GM19240 (cell line): ENCODE data around the gene OBP2B.

Source experiments
- DNase-seq: peaks from one replicate; pipeline ENCODE4 v3.0.0; 2011; ENCODE audit warnings: low spot score; ENCODE audit not compliant: insufficient read length

The OBP2B gene

DNA sequence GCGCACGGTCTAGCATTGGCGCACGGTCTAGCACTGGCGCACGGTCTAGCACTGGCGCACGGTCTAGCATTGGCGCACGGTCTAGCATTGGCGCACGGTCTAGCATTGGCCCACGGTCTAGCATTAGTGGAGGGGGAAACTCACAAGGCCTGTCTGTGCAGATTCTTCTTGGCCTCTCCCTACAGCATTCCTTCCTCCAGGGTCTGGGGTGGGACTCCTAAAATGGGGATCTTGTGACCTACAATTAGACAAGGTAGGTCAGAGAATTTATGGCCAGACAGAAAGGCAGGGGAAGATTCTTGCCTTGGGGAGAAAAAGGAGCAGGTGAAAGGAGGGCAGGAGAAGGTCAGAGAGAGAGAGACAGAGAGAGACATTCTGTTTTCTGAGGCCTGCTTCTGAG, 39.9 kb downstream of the OBP2B start:
- no peak for DNase-seq

DNA sequence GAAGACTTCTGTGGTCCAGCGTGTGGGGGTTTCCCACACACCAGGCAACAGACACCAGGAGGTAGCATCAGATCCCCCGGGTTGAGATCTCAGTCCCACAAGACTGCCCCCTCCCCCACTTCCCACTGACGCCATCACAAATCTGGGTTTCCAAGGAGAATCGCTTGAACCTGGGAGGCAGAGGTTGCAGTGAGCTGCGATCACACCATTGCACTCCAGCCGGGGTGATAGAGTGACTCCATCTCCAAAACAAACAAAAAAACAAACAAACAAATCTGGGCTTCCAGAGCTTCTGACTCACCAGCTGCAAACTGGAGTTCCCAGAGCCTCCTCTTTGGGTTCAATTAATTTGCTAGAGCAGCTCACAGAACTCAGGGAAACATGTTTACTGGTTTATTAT, 40.6 kb downstream of the OBP2B start:
- DNase-seq: no peak

DNA sequence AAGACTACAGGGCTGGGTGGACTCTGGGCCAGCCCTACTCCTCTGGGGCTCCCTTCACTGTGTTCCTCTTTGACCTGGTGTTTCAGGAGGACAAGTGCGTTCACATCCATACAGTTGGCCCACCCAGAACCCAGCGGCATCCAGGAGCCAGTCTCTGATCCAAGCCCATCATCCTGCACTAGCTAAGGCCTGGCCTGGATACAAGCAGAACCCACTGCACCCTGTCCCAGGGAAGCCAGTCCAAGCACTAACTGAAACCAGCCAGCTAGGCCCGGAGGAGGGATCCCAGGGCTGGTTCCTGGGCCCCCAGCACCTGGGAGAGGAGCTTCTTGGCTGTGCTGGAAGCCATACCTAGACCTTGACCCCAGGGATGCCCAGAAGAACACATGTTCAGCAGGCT, 41.3 kb downstream of the OBP2B start:
- DNase-seq: no peak

DNA sequence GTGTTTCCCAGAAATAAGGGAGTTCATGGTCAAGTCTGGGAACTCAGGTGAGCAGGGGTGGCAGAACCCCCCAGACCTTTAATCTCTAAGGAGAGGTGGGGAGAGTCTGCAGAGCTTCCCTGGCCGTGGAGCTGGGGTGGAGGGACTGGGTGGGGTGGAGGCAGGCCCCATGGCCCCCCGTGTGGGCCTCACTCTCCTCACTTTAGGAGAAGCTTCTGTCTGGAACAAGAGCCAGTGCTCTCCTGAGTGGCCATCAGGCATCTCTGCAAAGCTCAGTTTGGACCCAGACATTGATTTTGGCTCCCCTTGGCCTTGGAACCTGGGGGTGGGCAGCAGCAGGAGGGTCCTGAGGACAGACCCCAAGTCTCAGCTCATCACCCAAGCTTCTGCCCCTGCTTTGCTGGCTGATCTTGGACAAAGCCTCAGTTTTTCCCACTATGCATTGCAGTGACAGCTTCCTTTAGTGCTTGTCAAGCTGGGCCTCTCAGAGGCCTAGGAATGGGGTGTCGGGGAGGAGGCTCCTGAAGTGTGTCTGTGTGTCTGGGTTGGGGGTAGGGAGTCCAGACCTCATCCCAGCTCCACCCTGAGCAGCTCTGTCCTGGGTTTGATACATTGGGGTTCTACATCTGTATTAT, 41.8 kb downstream of the OBP2B start:
- DNase-seq: no peak

DNA sequence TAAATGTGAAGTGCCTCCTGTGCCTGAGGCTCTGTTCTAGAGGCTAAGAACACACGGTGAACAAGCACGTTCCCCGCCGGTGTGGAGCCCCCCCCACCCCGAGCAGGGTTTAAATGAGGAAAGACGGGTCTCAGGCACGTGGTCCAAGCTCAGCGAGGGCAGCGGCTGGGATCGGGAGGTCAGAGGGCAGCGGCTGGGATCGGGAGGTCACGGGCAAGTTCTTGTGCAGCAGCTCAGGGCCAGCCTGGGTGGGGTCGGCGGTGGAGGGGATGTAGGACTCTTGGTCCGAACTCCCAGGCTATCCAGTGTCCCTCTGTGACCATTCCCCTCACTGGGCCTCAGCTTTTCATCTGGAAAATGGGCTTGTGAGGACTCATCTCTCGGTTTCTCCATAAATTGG, 42.7 kb downstream of the OBP2B start:
- DNase-seq: no peak

DNA sequence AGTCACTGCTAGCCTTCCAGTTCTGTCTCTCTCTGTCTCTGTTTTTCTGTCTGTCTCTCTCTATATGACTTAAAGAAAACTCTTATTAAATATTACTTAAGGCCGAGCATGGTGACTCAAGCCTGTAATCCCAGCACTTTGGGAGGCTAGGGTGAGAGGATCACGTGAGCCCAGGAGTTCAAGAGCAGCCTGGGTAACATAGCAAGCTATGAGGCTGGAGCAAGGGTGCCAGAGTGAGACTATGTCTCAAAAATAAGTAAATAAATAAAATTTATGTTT, 43.7 kb downstream of the OBP2B start:
- DNase-seq: no peak

DNA sequence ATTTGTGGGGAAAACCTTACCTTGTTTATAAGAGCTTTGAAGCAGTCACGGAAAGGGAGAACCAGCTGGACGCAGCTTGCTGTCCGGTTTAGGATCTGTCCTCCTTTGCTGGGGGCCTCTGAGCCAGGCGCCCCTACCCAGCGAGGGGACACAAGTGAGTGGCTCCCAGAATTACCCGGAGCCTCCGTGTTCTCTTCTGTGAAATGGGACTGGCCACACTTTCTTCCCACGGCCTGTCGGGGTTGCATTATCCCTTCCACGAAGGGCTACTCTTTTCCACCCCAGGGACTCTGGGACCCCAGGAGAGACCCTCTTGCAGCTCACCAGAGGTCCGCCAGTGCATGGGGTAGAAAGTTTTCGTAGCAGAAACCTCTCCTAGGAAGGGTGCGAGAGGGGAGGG, 44.9 kb downstream of the OBP2B start:
- DNase-seq: no peak

DNA sequence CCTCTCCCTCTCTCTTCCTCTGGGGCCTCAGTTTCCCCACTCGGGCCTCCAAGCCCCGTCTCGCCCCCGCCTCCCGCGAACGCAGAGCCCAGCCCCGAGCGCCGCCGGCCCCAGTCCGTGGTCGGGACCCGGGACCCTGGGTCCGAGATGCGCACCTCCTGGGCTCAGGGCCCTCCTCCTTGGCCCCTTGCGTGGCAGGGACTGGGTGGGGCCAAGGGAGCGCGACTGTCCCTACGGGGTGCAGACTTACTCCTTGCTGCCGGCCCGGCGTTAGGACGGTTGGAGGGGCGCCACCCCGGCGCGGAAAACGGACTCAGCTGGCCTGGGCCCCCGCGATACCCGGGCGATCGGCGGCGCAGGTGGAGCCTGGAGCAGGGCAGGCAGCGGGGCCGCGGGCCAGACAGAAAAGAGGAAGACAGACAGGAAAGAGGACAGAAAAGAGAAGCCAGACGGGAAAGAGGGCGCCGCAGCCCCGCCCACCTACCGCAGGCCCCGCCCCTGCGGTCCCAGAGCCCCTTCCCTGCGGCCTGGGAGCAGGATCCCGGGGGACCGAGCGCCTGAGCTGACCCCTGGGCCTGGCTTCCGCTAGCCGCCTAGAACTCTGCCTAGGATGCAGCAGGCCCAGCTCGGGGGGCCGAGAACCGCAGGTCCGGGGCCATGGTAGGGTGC, 45.4 kb downstream of the OBP2B start, which contains the start of gene GBGT1:
TSS of gene GBGT1 (minus strand) at position 411 of the 669 bp plus-strand sequence. CDS start 1,502 bp downstream, outside the sequence.
- no peak for DNase-seq

DNA sequence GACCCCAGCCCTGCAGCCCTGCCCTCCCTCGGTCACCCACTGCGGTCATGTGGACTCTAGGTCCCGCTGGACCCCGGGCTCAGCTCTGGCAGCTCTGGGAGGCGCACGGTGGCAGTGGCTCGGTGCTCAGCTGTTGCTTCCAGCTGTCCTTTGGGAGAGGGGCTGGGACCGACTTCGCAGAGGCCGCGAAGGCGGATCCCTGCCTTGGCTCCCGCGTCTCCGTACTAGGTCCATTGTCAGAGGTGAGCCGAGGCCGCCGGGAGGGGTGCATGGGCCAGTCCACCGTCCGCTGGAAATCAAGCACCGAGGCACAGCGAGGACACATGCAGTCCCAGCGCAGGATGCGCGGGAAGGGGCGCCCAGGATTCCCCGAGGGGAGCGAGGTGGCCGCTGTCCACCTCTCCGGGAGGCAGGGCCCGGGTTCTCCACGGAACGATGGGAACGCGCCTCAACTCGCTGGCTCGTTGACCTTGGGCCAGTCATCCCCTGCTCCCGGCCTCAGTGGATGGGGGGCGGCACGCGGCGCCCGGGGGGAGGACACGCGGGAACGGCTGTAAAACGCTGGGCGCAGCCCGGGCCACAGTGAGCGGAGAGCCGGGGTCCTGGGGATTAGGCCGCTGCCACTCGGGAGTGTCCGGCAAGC, 46.1 kb downstream of the OBP2B start:
- no peak for DNase-seq

DNA sequence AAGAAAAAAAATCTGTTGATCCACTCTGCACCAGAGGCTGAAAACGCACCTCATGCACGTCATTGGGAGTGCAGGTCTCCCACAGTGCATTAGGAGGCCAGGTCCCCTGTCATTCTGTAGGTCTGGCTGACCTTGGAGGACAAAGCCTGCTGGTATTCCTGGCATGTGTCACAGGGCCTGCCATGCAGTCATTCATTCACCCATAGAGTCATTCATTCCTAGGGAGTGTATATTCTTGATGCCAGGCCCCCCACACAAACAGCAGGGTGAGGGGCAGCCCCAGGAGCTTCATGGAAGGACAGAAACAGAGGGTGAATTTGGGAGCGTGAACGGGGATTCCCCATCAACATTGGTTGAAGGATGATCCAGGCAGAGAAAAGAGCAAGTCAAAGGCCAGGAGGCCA, 47.5 kb downstream of the OBP2B start:
- DNase-seq: no peak

DNA sequence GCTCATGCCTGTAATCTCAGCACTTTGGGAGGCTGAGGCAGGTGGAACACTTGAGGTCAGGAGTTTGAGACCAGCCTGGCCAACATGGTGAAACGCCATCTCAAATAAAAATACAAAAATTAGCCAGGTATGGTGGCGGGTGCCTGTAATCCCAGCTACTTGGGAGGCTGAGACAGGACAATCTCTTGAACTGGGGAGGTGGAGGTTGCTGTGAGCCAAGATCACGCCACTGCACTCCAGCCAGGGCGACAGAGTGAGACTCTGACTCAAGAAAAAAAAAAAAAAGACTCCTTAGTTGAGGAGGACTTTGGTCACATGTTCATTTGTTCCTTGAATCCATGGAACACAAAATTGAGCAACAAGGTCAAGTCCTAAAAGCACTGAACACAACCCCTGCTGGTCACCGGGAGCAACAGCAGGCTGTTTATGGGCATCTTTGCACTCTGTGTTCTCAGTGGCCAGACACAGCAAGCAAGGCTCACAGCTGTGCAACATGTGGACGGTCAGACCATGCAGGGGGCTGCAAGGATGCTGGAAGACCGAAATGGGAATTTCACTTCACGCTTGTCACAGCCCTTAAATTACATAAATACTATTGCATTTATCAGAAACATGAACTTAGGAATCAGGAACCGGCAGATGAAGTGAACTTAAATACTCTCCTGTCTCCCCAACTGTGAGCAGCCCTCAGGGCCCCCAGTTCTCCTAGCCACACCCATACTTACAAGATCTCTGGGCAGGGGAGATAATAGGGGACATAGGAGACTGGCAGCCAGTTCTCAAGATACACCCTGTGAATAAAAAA, 48.1 kb downstream of the OBP2B start:
- DNase-seq: peak; percentile 81

DNA sequence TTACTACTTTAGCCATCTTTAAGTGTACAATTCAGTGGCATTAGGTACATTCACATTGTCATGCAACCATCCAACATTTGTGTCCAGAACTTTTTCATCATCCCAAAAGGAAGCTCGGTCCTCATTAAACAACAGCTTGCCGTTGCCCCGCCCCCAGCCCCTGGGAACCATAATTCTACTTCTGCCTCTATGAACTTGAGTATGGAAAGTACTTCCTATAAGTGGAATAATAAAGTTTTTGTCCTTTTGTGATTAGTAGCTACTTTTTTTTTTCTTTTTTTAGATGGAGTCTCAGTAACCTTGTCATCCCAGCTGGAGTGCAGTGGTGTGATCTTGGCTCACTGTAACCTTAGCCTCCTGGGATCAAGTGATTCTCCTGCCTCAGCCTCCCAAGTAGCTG, 50.4 kb downstream of the OBP2B start:
- DNase-seq: no peak
